Suprapubic skin (tissue), 4 donors: ENCODE results near the gene DMTF1.

Source experiments
- CTCF ChIP-seq, 2 donors: fragments of 200-600 bp in 1 of 2; fragments of 450-650 bp in 1 of 2; sonication (generic) in 1 of 2; IDR thresholded peaks; one replicate each; pipeline ENCODE4 v1.5.1; 2016 to 2019; ENCODE audit warnings: antibody characterized with exemption in 2 of 2, mild to moderate bottlenecking in 1 of 2, moderate library complexity in 1 of 2
- EP300 ChIP-seq: sonication (generic); formaldehyde crosslinking; IDR thresholded peaks from one replicate; pipeline ENCODE4 v1.6.1; 2017; ENCODE audit warnings: antibody characterized with exemption
- POLR2A ChIP-seq, 2 donors: fragments of 450-650 bp; IDR thresholded peaks; one replicate each; pipeline ENCODE4 v1.6.1; 2017; ENCODE audit warnings: antibody characterized with exemption in 2 of 2, mild to moderate bottlenecking in 2 of 2, moderate library complexity in 2 of 2
- POLR2AphosphoS5 ChIP-seq, 3 donors: sonication (generic); formaldehyde crosslinking; IDR thresholded peaks; one replicate each; pipeline ENCODE4 v1.6.1; 2017; ENCODE audit warnings: antibody characterized with exemption in 3 of 3

DNA sequence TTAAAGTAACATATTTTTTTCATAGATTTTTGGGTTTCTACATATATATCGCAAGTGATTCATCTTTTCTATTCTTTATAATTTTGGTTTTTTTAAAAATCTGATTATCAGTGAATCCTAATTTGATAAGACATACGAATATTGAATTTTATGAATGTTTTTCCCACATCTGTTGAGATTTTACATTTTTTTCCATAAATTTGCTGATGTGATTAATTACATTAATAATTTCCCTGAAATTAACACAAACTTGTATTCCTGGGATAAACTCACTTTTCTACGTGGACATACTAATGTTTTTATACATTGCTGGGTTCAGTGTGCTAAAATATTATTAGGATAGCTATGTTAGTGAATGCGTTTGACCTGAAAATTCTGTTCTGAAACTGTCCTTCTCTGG lies 26.1 kb downstream of the DMTF1 start:
- TF ChIP-seq CTCF (IDR thresholded peaks at IDR 0.05) (no peak), POLR2AphosphoS5 (IDR thresholded peaks at IDR 0.05) (no peak), POLR2A (IDR thresholded peaks at IDR 0.05) (no peak), EP300 (no peak)
